Measurements from ENCODE around the gene MBNL1. TPM values are rescaled to one million over a fixed set of nuclear protein-coding genes. Genes with fewer than 3 reads are reported as not detected.

MBNL1 gene
- total and polyA plus RNA-seq, 2 of the 13 experiments (the other 11 are each of a cell fraction or from before 2014, with no cell fraction given), result 27.1 to 55.4 TPM

DNA sequence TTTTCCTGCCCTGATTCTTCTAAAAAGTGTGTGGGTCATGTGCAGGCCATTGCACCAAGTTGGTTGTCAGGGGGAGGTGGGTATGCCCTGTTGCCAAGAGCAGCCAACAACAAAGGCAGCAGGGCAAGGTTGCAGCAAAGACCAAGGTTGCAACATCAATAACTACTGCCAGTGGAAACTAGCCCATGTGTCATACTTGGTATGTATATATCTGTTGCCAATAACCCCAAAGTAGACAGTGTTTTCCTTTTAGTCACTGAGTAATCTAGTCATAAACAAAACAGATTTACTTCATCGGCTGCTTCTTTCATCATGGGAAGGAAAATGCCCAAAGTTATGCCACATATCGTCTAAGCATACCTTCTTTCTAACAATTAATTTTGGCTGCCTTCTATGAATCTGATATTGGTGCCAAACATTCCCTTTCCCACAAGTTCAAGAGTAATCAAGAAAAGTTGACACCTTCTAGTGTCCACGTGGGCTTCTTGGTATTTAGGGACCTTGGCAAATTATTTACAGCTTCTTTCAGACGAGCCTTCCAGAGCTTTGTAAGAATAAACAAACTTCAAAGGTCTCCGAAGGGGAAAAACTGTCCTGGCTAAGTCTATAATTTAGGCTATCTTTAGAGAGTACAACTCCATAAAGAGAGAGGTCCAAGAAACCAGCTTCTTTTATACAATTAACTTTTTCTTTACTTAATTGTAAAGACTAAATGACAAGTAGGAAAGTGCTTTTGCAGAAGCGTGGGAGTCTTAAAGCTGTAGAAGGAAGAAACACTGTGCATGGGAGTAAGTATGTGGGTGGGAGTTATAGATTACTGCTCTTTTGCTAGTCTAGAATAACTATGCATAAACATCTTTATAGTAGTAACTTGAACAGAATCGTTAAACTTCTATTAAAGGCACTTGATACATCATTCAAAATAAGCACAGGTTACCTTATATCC is 10.0 kb upstream of the MBNL1 start (continued):
- TF ChIP-seq ZNF766 (CRISPR knock-in tag; IDR thresholded peaks at IDR 0.05; ENCODE audit: borderline replicate concordance) (no peak), KLF12 (CRISPR knock-in tag; IDR thresholded peaks at IDR 0.05; ENCODE audit: borderline replicate concordance) (no peak), CEBPG (CRISPR knock-in tag; IDR thresholded peaks at IDR 0.05) (peak; percentile 89), ZNF331 (CRISPR knock-in tag; IDR thresholded peaks at IDR 0.05) (peak; percentile 59; the same call in 1 of the 2 replicates), RBFOX2 (IDR thresholded peaks at IDR 0.05; ENCODE audit: low read depth, low read length) (no peak), EEA1 (CRISPR knock-in tag; IDR thresholded peaks at IDR 0.05; ENCODE audit: borderline replicate concordance) (no peak), MTF2 (CRISPR knock-in tag; IDR thresholded peaks at IDR 0.05; ENCODE audit: borderline replicate concordance) (no peak), MAF1 (CRISPR knock-in tag; IDR thresholded peaks at IDR 0.05; ENCODE audit: borderline replicate concordance) (no peak), WIZ (CRISPR knock-in tag; IDR thresholded peaks at IDR 0.05) (no peak), ZNF781 (CRISPR knock-in tag; IDR thresholded peaks at IDR 0.05; ENCODE audit: borderline replicate concordance, not compliant biosample characterization) (no peak), ZNF570 (CRISPR knock-in tag; IDR thresholded peaks at IDR 0.05; ENCODE audit: borderline replicate concordance) (no peak), SP140L (CRISPR knock-in tag; IDR thresholded peaks at IDR 0.05; ENCODE audit: borderline replicate concordance) (no peak), ZNF780A (CRISPR knock-in tag; IDR thresholded peaks at IDR 0.05) (no peak), GABPB1 (CRISPR knock-in tag; IDR thresholded peaks at IDR 0.05) (no peak), FOXP1 (IDR thresholded peaks at IDR 0.05) (peak; percentile 93), FOXP1 (CRISPR knock-in tag; IDR thresholded peaks at IDR 0.05) (peak; percentile 85), SP4 (CRISPR knock-in tag; IDR thresholded peaks at IDR 0.05) (no peak)
- TF ChIP-seq, protein P1, sequence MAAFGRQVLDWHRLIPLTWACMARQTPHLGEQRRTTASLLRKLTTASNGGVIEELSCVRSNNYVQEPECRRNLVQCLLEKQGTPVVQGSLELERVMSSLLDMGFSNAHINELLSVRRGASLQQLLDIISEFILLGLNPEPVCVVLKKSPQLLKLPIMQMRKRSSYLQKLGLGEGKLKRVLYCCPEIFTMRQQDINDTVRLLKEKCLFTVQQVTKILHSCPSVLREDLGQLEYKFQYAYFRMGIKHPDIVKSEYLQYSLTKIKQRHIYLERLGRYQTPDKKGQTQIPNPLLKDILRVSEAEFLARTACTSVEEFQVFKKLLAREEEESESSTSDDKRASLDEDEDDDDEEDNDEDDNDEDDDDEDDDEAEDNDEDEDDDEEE (CRISPR knock-in tag; IDR thresholded peaks at IDR 0.05), result no peak
- TF ChIP-seq, protein P2, sequence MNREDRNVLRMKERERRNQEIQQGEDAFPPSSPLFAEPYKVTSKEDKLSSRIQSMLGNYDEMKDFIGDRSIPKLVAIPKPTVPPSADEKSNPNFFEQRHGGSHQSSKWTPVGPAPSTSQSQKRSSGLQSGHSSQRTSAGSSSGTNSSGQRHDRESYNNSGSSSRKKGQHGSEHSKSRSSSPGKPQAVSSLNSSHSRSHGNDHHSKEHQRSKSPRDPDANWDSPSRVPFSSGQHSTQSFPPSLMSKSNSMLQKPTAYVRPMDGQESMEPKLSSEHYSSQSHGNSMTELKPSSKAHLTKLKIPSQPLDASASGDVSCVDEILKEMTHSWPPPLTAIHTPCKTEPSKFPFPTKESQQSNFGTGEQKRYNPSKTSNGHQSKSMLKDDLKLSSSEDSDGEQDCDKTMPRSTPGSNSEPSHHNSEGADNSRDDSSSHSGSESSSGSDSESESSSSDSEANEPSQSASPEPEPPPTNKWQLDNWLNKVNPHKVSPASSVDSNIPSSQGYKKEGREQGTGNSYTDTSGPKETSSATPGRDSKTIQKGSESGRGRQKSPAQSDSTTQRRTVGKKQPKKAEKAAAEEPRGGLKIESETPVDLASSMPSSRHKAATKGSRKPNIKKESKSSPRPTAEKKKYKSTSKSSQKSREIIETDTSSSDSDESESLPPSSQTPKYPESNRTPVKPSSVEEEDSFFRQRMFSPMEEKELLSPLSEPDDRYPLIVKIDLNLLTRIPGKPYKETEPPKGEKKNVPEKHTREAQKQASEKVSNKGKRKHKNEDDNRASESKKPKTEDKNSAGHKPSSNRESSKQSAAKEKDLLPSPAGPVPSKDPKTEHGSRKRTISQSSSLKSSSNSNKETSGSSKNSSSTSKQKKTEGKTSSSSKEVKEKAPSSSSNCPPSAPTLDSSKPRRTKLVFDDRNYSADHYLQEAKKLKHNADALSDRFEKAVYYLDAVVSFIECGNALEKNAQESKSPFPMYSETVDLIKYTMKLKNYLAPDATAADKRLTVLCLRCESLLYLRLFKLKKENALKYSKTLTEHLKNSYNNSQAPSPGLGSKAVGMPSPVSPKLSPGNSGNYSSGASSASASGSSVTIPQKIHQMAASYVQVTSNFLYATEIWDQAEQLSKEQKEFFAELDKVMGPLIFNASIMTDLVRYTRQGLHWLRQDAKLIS (CRISPR knock-in tag; IDR thresholded peaks at IDR 0.05), result no peak
- TF ChIP-seq, protein P3, sequence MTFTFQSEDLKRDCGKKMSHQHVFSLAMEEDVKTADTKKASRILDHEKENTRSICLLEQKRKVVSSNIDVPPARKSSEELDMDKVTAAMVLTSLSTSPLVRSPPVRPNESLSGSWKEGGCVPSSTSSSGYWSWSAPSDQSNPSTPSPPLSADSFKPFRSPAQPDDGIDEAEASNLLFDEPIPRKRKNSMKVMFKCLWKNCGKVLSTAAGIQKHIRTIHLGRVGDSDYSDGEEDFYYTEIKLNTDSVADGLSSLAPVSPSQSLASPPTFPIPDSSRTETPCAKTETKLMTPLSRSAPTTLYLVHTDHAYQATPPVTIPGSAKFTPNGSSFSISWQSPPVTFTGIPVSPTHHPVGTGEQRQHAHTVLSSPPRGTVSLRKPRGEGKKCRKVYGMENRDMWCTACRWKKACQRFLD (CRISPR knock-in tag; IDR thresholded peaks at IDR 0.05; ENCODE audit: borderline replicate concordance), result no peak
- TF ChIP-seq, protein P4, sequence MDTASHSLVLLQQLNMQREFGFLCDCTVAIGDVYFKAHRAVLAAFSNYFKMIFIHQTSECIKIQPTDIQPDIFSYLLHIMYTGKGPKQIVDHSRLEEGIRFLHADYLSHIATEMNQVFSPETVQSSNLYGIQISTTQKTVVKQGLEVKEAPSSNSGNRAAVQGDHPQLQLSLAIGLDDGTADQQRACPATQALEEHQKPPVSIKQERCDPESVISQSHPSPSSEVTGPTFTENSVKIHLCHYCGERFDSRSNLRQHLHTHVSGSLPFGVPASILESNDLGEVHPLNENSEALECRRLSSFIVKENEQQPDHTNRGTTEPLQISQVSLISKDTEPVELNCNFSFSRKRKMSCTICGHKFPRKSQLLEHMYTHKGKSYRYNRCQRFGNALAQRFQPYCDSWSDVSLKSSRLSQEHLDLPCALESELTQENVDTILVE (CRISPR knock-in tag; IDR thresholded peaks at IDR 0.05), result peak; percentile 43; the same call in 1 of the 2 replicates
- TF ChIP-seq, protein P5, sequence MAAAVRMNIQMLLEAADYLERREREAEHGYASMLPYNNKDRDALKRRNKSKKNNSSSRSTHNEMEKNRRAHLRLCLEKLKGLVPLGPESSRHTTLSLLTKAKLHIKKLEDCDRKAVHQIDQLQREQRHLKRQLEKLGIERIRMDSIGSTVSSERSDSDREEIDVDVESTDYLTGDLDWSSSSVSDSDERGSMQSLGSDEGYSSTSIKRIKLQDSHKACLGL (CRISPR knock-in tag; IDR thresholded peaks at IDR 0.05), result no peak
